ENCODE results near the gene CASTOR1. TPM values are rescaled to one million over a fixed set of nuclear protein-coding genes. Genes with fewer than 3 reads are reported as not detected.
A peak's percentile ranks its signal among the peaks of the same experiment; 100 is the strongest.

Gene CASTOR1
- total RNA-seq, 1 donor from 2014 or later, result 15.9 TPM

DNA sequence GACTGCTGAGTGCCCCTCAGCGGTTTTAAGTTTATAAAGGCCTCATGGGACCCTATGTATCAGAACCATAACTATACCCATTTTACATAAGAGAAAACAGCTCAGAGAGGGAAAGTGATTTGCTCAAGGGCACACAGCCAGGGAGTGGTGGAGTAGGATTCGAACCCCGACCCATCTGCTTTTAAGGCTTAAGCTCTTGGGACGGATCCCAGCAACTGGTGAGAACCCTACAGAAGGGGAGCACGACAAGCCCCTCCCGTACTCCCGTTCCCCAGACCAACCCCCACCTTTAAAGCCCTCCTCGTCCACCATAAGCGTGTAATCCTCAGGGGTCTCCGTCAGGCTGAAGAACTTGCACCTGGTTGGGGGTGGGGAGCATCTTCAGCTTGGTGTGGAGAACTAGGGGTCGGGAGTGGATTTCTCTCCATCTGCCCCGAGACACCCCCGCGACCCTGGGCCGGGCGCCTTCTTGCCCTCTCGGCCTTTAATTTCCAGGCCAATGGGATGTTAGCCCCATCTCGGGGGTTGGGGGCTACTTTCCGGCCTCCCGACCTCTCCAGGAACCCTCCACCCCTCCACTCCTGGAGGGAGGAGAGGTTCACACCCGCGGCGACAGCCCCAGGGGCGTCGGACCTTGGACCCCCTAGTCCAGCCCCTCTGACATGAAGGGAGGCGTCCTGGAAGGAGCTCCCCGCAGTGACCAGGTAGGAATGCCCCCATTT lies 725 bp downstream of the CASTOR1 start:
- DNase-seq (ENCODE audit: low spot score), result no peak
- intact Hi-C loops (cut with DNase I), result loop anchor here (5.0 kb wide), 1 partner anchor 99 kb away; the partner anchor contains the start of gene RNF215
- ATAC-seq, result no peak

DNA sequence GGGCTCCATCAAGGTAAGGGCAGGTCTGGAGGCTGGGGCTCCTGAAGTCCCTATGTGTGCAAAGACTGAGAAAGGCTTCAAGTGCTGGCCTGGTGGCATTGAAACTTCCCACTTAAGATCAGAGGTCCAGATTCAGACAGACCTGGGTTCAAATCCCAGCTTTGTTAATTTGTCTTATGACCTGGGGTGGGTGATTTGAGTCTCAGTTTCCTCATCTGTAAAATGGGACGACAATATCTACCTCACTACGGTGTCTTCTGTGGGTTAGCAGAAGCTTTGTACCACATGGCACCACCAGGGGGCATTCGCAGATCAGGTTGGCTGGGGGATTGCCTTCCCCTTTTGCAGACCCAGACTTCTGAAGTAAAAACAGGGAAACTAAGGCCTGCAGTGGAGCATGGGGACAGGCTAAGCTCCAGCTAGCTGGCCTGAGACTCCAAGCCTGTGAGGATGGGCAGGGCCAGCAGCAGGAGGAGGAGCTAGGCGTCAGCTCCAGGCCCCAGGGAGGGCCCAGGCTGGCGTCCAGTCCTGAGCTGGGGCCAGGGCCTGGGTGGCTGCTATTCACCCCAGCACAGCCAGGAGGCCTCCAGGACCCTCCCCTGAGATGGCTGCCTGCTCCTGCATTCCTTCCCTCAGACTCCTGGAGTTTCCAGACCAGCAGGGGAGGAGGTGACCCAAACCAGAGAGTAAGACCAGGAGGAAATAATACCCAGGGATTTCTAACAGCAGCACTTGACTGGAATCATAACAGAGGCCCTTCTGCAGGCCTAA lies 1.5 kb downstream of the CASTOR1 start:
- ATAC-seq (peak; percentile 80), DNase-seq (ENCODE audit: low spot score) (peak; percentile 92)
- intact Hi-C loops (cut with DNase I), result loop anchor here (5.0 kb wide), 1 partner anchor 99 kb away; the partner anchor contains the start of gene RNF215

DNA sequence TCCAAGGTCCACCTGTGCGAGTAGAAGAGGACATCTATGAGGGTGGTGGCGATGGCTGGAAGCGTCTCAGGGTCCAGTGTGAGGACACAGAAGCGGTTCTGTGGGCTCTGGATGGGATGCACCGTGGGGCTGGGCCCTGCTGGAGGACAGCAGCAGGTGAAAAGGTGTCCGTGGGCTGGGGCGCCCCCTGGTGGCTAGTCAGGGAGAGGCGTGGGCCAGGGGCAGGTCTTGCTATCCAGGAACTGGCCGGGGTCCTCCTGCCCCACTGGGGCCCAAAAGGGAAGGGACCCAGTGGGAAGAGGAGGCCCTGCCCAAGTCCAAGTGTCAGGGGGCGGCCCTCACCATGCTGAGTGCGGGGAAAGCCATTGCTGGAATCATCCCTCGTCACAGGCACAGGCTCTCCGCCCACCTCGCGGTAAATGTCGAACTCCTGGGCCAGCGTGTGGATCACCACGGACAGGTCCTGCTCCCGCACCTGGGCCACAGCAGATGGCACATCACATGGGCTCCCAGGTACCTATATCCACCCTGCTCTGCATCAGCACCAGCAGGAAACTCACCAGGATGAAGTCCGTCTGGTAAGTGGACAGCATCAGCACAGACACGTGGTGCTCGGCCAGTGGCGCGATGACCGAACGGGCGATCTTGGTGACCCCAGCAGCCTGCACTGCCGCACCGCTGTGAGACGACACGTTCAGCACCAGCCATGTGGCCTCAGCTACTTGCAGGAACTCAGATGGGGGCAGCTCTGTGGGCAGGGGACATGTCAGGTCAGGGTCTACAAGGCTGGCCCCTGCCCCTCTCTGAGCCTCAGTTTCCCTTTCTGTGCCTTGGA lies 2.3 kb downstream of the CASTOR1 start:
- intact Hi-C loops (cut with DNase I), result loop anchor here (5.0 kb wide), 1 partner anchor 100 kb away; the partner anchor contains the start of gene RNF215
- peak; percentile 85 for DNase-seq (ENCODE audit: low spot score)
- no peak for ATAC-seq

DNA sequence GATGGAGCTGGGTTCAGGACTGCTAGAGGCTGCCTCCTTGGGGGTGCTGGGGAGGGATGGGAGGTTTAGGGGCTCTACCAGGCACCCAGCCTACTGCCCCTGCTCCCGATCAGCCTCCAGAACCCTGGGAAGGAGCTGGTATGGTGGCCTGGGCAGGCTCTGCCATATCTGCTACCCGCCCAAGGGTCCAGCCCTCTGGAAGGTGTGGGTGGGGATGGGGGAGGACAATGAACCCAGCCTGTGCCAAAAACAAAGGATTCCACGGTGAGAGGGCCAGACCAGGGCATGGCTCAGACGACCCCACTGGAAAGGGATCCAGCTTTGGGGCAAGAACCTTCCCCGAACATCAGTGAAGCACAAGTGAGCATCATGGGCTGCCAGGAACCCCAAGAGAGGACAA lies 3.0 kb downstream of the CASTOR1 start:
- ATAC-seq (no peak), DNase-seq (ENCODE audit: low spot score) (no peak)
- intact Hi-C loops (cut with DNase I), result loop anchor here (5.0 kb wide), 1 partner anchor 101 kb away; the partner anchor contains the start of gene RNF215

DNA sequence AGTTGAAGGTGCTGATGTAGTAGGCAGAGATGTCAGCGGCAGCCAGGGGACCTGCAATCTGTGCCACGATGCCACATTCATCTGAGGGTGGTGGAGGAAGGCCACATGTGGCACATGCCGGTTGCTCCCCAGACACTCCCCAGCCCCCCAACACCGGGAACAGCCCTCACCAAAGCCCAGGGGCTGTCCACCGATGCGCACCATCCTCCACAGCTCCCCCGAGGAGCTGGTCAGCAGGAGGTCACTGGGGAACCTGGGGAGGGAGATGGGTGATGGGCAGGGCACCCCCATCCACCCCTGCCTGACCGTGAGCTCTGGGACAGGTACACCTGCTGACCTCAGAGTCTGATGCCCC lies 3.5 kb downstream of the CASTOR1 start:
- no peak for ATAC-seq
- intact Hi-C loops (cut with DNase I), result loop anchor here (5.0 kb wide), 1 partner anchor 101 kb away; the partner anchor contains the start of gene RNF215
- DNase-seq (ENCODE audit: low spot score), result no peak

DNA sequence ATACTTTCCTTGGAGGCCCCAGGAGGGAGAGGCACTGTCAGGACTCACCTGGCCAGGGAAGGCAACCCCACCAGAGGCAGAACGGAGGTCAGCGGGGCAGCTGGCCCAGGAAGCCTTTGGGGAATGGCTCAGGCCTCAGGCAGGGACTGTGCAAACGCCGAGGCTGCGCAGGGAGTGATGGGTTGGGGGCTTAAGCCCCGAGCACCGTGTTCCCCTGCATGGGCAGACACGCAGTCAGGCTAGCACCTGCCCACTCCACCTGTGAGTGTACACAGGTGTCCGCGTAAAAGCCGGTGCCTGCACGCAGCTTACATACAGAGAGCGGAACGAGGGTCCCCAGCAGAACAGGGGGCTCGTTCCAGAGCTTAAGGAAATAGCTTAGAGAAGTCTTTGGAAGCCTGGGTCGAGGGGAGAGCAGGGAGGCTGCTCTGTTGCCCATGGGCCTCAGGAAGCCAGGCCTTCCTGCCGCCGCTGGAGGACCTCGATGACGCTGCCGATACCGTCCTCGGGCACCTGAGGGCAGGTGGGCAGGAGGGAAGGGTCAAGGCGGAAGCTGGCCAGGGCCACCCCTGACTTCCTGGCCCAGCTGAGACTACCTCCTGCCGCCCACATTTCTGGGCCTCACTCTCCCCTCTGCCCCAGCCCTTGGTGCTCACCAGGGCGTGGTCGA lies 4.0 kb downstream of the CASTOR1 start:
- DNase-seq (ENCODE audit: low spot score) (no peak), ATAC-seq (no peak)
- intact Hi-C loops (cut with DNase I), result loop anchor here (5.0 kb wide), 1 partner anchor 102 kb away; the partner anchor contains the start of gene RNF215

DNA sequence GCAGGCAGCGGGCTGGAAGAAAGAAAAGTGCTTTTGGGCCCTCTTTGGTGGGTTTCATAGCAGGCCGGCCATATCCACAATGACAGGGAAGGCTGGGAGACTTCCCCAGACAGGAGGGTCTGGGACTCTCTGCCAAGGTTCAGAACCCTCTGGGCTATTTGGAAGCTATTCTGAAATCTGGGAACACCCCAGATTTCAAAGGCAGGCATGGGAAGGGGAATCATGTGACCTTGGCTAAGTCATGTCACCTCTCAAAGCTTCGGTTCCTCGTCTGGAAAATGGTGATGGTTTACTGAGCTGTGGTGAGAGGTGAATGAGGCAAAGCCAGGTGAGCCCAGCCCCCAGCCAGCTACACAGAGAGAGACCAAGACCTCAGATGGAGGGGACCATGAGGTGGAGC lies 4.6 kb downstream of the CASTOR1 start:
- DNase-seq (ENCODE audit: low spot score), result no peak
- intact Hi-C loops (cut with DNase I), result loop anchor here (5.0 kb wide), 1 partner anchor 103 kb away; the partner anchor contains the start of gene RNF215
- ATAC-seq, result no peak

DNA sequence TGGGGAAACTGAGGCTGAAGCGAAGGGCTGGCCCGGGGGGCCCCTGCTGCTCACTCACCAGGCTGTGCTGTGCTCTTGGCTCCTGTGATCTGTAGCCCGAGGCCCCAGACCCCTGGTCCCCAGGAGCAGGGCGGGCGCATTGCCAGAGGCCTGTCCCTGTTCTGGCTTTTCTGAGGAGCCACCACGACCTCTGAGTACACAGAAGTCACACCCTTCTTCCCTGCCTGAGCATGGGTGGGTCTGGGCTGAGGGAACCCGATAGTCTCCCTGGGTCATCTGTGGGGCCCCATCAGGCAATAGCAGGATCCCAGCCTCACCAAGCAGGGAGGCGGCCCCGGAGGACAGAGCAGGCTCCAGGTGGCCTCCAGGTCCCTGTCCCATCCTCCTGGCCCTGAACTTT lies 5.1 kb downstream of the CASTOR1 start:
- intact Hi-C loops (cut with DNase I), result no loop called here
- ATAC-seq (no peak), DNase-seq (ENCODE audit: low spot score) (no peak)

DNA sequence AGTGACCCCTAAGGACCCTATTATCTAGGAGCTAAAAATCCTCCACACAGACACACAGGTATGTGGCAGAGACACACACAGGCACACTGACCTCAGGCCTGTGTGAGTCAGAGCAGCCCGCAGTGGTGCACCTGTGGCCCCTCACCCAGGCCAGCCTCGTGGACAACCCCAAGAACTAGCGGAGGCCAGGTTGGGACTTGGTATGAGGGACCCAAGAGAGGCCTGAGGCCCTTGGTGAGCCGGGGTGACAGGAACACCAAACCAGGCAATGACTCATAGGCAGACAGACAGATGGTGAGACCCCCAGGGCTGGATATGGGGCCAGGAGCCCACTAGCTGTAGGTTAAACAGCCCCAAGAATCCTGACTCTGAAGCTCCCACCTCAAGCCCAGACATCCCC lies 6.0 kb downstream of the CASTOR1 start:
- intact Hi-C loops (cut with DNase I), result no loop called here
- DNase-seq (ENCODE audit: low spot score), result no peak
- ATAC-seq, result no peak

DNA sequence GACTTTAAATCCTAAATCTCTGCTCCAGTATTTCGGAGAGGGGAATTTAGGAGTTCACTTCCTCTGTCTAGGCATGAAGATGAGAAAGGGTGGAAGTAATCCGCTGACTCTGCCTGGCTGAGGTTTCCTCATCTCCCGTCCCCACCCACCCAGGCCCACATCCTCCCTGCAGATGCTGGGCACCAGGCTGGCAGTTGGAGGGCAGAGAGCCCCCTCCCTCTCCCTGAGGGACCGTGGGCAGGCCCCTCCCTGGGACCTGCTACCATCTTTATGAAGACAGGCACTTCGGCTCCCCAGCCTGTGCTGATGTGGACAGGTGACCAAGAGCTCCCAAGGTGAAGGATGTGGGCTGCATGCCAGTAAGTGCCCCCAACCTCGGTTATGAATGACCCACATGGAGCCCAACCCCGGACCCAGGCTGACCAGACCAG lies 6.7 kb downstream of the CASTOR1 start:
- intact Hi-C loops (cut with DNase I), result no loop called here
- ATAC-seq (no peak), DNase-seq (ENCODE audit: low spot score) (no peak)

DNA sequence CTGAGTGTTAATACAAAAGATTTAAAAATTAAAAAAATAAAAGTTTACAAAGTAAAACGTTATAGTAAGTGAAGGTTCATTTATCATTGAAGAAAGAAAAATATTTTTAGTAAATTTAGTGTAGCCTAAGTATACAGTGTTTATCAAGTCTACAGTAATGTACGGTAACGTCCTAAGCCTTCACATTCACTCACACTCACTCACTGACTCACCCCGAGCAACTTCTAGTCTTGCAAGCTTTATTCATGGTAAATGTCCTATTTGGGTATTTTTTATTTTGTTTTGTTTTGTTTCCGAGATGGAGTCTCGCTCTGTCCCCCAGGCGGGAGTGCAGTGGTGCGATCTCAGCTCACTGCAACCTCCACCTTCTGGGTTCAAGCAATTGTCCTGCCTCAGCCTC lies 8.8 kb downstream of the CASTOR1 start:
- no peak for ATAC-seq

DNA sequence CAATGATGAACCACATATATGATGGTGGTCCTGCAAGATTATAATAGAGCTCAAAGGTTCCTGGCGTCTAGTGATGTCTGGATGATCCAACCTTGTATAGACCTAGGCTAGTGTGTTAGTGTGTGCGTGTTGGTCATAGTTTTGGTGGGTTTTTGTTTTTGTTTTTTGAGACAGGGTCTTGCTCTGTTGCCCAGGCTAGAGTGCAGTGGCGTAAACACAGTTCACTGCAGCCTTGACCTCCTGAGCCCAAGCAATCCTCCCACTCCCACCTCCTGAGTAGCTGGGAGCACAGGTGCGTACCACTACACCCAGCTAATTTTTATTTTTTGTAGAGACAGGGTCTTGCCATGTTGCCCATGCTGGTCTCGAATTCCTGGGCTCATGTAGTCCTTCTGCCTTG lies 9.4 kb downstream of the CASTOR1 start:
- intact Hi-C loops (cut with DNase I), result no loop called here
- no peak for ATAC-seq
- DNase-seq (ENCODE audit: low spot score), result no peak

More for the DNA sequence above, 8.8 kb downstream of the CASTOR1 start:
- DNase-seq (ENCODE audit: low spot score), result no peak
- intact Hi-C loops (cut with DNase I), result no loop called here

DNA sequence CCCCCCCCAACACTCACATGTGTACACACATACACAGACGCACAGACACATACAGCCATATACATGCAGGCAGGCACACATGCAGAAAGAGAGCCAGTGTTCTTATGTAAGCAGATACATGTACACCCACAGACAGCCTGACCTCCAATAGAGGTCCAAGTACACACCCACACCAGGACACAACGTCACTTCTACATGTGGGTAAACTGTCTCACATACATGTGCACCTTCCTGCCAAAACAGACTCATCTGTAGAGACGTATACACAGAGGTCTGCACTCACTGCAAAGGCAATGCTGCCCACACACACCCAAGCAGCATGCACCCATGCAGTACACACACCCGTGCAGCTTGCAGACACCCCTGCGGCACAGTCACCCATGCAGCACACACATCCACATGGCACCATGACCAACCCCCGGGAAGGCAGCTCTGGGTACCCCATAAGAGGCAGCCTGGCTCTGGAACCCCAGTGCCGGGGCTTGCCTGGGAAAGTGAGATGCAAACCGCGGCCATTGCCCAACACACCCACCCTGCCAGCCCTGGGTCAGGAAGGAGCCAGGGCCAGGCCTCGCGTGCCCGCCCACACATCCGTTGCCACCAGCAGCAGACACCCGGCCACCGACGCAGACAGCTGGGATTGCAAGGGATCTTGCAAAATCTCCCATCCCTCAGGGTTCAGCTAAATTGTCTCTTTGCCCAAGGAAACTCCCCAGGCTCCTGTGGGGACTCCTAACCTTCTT lies 10.1 kb downstream of the CASTOR1 start:
- intact Hi-C loops (cut with DNase I), result no loop called here
- DNase-seq (ENCODE audit: low spot score), result peak; percentile 81
- peak; percentile 59 for ATAC-seq

DNA sequence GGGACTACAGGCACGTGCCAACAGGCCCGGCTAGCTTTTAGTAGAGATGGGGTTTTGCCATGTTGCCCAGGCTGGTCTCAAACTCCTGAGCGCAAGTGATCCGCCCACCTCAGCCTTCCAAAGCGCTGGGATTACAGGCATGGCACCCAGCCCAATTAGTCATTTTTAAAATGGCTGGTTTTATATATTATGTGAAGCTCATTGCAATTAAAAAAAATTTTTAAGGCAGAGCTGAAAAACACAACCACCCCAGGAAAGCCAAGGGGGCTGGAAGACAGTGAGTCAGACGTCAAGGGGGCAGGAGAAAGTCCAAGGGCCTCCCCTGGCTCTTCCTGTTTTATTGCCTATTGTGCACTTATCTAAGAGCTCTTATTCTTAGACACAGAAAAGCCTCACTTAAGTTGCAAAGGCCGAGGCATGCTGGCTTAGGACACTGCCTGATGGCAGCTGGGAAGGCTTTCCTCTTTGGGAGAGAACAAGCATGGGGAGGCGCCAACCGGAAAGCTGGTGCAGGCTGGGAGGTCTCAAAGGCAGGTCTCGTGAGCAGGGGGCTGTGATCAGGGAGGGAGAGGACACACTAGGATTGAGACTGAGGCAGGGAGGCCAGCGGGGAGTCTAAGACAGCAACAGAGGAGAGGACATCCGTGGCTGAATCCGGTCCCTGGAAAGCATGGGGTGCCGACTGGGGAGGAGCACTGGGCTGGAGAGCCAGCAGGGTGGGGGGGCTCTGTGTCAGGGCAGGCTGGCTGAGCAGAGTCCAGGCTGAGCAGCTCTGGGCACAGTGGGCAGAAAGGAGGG lies 11.6 kb downstream of the CASTOR1 start:
- ATAC-seq (peak; percentile 62), DNase-seq (ENCODE audit: low spot score) (no peak)
- intact Hi-C loops (cut with DNase I), result no loop called here

DNA sequence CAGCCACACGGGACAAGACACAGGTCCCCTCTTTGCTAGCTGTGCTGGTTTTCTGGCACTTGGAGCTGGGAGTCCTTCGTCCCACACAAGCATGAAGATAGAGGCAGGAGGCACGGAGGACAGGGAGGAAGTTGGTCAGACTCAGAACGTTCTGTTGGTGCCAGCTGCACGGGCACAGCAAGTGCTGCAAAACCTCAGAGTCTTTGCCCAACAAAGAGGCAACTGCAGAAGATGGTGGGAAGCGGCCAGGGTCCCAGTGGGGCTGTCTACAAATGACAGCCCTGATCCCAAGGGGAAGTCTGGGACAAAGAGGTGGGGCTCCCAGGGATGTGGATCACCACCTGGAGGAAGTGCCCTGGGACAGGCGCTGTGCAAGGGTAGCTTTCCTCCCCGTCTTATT lies 13.3 kb downstream of the CASTOR1 start:
- intact Hi-C loops (cut with DNase I), result no loop called here
- DNase-seq (ENCODE audit: low spot score), result no peak
- no peak for ATAC-seq

DNA sequence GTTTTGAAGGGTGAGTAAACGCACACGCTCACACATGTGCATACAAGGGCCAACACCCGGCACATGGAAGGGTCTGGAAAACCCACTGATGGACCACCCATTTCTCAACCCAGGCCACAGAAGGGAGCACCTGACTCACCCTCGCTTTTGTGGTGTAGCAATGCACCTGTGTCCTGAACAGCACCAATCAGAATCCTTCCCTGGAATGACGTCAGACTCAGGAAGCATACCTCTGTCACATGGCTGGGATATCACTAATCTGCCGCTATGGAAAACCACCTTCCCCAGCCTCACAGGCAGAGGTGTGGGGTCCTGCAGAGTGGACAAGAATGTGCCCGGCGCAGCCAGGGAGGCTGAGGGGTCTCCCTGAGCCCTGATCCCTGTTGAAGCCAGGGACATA lies 13.7 kb downstream of the CASTOR1 start:
- intact Hi-C loops (cut with DNase I), result no loop called here
- ATAC-seq (no peak), DNase-seq (ENCODE audit: low spot score) (no peak)

DNA sequence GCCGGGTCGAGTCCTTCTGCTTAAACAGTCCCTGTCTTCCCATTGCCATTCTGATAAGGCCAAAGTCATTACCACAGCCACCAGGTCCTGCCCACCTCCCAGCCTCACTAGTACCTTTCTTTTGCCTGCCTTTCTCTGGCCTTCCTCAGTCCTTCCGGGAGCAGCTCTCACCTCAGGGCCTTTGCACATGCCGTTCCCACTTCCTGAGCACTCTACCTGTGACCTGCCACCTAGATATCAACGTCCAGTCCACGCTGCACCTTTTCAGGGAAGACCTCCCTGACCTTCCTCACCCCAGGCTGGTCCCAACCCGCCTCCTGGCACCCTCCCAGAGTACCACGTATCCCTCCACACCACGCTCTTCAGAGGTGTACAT lies 14.9 kb downstream of the CASTOR1 start:
- intact Hi-C loops (cut with DNase I), result no loop called here
- no peak for DNase-seq (ENCODE audit: low spot score)
- ATAC-seq, result no peak
